ENCODE measurements around the gene ARFGEF3. TPM values are rescaled to one million over a fixed set of nuclear protein-coding genes. Genes with fewer than 3 reads are reported as not detected.

ARFGEF3 gene
- total and polyA plus RNA-seq, 2 donors: 0.19 to 0.21 TPM

GRCh38 chr6:138240476-138241245 lies 78.9 kb downstream of the ARFGEF3 start:
- Histone ChIP-seq H3K9me3 (ENCODE audit: control insufficient read depth in 2 of 2, insufficient read depth in 1 of 2, low read length in 1 of 2) (no peaks in the 10 kb centered on the region), H3K36me3 (ENCODE audit: control insufficient read depth in 2 of 2, insufficient read depth in 2 of 2, low read length in 1 of 2) (no peaks in the 10 kb centered on the region), H3K4me1 (ENCODE audit: control insufficient read depth in 2 of 2, insufficient read depth in 2 of 2, low read length in 2 of 2) (no peaks in the 10 kb centered on the region), H3K27ac (ENCODE audit: low read depth in 1 of 2, low read length in 1 of 2) (no peak overlapping the region), H3K4me3 (ENCODE audit: low read length in 2 of 2) (no peak overlapping the region), H3K27me3 (ENCODE audit: control insufficient read depth in 2 of 2, insufficient read depth in 1 of 2, low read length in 1 of 2) (no peaks in the 10 kb centered on the region)
- WGBS: 94% methylated on average over 13 of the region's 13 CpGs
- no peak for DNase-seq (ENCODE audit: low read depth in 6 of 9, low spot score in 9 of 9)

GRCh38 chr6:138241381-138241780 lies 79.6 kb downstream of the ARFGEF3 start:
- no peak overlapping the region for H3K27ac ChIP-seq (ENCODE audit: low read depth in 1 of 2, low read length in 1 of 2)

GRCh38 chr6:138241934-138242333 lies 80.2 kb downstream of the ARFGEF3 start:
- Histone ChIP-seq H3K27ac (ENCODE audit: low read depth in 1 of 2, low read length in 1 of 2) (no peak overlapping the region), H3K27me3 (ENCODE audit: control insufficient read depth in 2 of 2, insufficient read depth in 1 of 2, low read length in 1 of 2) (peaks cover 0 to under 1% of the 10 kb centered on the region in 2 donors), H3K4me1 (ENCODE audit: control insufficient read depth in 2 of 2, insufficient read depth in 2 of 2, low read length in 2 of 2) (no peaks in the 10 kb centered on the region), H3K4me3 (ENCODE audit: low read length in 2 of 2) (no peak overlapping the region), H3K36me3 (ENCODE audit: control insufficient read depth in 2 of 2, insufficient read depth in 2 of 2, low read length in 1 of 2) (no peaks in the 10 kb centered on the region), H3K9me3 (ENCODE audit: control insufficient read depth in 2 of 2, insufficient read depth in 1 of 2, low read length in 1 of 2) (no peaks in the 10 kb centered on the region)
- no peak for DNase-seq (ENCODE audit: low read depth in 6 of 9, low spot score in 9 of 9)
- WGBS: 97% methylated on average over 6 of the region's 6 CpGs

More at GRCh38 chr6:138241381-138241780, 79.6 kb downstream of the ARFGEF3 start:
- Histone ChIP-seq H3K4me1 (ENCODE audit: control insufficient read depth in 2 of 2, insufficient read depth in 2 of 2, low read length in 2 of 2) (no peaks in the 10 kb centered on the region), H3K36me3 (ENCODE audit: control insufficient read depth in 2 of 2, insufficient read depth in 2 of 2, low read length in 1 of 2) (no peaks in the 10 kb centered on the region), H3K9me3 (ENCODE audit: control insufficient read depth in 2 of 2, insufficient read depth in 1 of 2, low read length in 1 of 2) (no peaks in the 10 kb centered on the region), H3K27me3 (ENCODE audit: control insufficient read depth in 2 of 2, insufficient read depth in 1 of 2, low read length in 1 of 2) (no peaks in the 10 kb centered on the region), H3K4me3 (ENCODE audit: low read length in 2 of 2) (no peak overlapping the region)
- DNase-seq (ENCODE audit: low read depth in 6 of 9, low spot score in 9 of 9): no peak
- 96% methylated on average over 3 of the region's 3 CpGs for WGBS

DNA sequence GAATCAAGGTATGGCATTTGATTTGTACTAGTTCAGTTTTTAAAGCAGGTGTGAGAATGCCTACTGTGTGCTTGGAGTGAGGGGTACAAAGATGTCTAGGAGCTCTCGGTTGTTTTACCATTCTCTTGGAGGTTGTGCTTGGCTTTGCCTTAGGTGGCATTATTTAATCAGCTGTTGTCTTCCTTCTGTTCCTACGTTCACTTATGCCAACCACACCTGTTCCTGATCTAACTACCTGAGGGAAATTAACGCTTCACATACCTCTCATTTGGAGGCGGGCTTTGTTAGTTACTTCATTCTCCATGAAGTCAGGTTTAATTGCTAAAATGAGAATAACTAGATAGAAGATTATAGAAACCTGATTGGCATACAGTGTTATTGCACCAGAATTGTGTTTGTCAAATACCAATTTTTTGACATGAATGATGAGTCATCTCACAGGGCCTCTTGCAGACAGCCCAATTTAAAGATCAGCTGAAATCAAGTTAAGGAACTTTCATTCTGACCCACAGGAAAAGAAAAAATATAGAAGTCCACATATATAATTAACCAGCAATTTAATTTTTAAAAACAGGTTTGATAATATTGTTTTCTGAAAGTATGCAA lies 81.4 kb downstream of the ARFGEF3 start:
- DNase-seq (ENCODE audit: low read depth in 6 of 9, low spot score in 9 of 9): no peak
- Histone ChIP-seq H3K27me3 (ENCODE audit: control insufficient read depth in 2 of 2, insufficient read depth in 1 of 2, low read length in 1 of 2) (peaks cover 0 to 3% of the 10 kb centered on the region in 2 donors), H3K9me3 (ENCODE audit: control insufficient read depth in 2 of 2, insufficient read depth in 1 of 2, low read length in 1 of 2) (no peaks in the 10 kb centered on the region), H3K4me3 (ENCODE audit: low read length in 2 of 2) (no peak overlapping the region), H3K36me3 (ENCODE audit: control insufficient read depth in 2 of 2, insufficient read depth in 2 of 2, low read length in 1 of 2) (no peaks in the 10 kb centered on the region), H3K4me1 (ENCODE audit: control insufficient read depth in 2 of 2, insufficient read depth in 2 of 2, low read length in 2 of 2) (no peaks in the 10 kb centered on the region), H3K27ac (ENCODE audit: low read depth in 1 of 2, low read length in 1 of 2) (no peak overlapping the region)
- 96% methylated on average over 4 of the region's 4 CpGs for WGBS

GRCh38 chr6:138245751-138246150 lies 84.0 kb downstream of the ARFGEF3 start:
- DNase-seq (ENCODE audit: low read depth in 6 of 9, low spot score in 9 of 9): no peak
- Histone ChIP-seq H3K27ac (ENCODE audit: low read depth in 1 of 2, low read length in 1 of 2) (no peak overlapping the region), H3K4me1 (ENCODE audit: control insufficient read depth in 2 of 2, insufficient read depth in 2 of 2, low read length in 2 of 2) (no peaks in the 10 kb centered on the region), H3K27me3 (ENCODE audit: control insufficient read depth in 2 of 2, insufficient read depth in 1 of 2, low read length in 1 of 2) (peaks cover 0 to 3% of the 10 kb centered on the region in 2 donors), H3K9me3 (ENCODE audit: control insufficient read depth in 2 of 2, insufficient read depth in 1 of 2, low read length in 1 of 2) (no peaks in the 10 kb centered on the region), H3K4me3 (ENCODE audit: low read length in 2 of 2) (no peak overlapping the region), H3K36me3 (ENCODE audit: control insufficient read depth in 2 of 2, insufficient read depth in 2 of 2, low read length in 1 of 2) (no peaks in the 10 kb centered on the region)
- 98% methylated on average over 3 of the region's 3 CpGs for WGBS

- Histone ChIP-seq H3K4me3 (ENCODE audit: low read length in 2 of 2) (no peak overlapping the region), H3K4me1 (ENCODE audit: control insufficient read depth in 2 of 2, insufficient read depth in 2 of 2, low read length in 2 of 2) (no peaks in the 10 kb centered on the region), H3K27me3 (ENCODE audit: control insufficient read depth in 2 of 2, insufficient read depth in 1 of 2, low read length in 1 of 2) (peaks cover 0 to 3% of the 10 kb centered on the region in 2 donors), H3K9me3 (ENCODE audit: control insufficient read depth in 2 of 2, insufficient read depth in 1 of 2, low read length in 1 of 2) (no peaks in the 10 kb centered on the region), H3K36me3 (ENCODE audit: control insufficient read depth in 2 of 2, insufficient read depth in 2 of 2, low read length in 1 of 2) (no peaks in the 10 kb centered on the region), H3K27ac (ENCODE audit: low read depth in 1 of 2, low read length in 1 of 2) (no peak overlapping the region)
- 96% methylated on average over 3 of the region's 3 CpGs for WGBS
- no peak for DNase-seq (ENCODE audit: low read depth in 6 of 9, low spot score in 9 of 9)
These were observed 85.1 kb downstream of the ARFGEF3 start for GRCh38 chr6:138246650-138247440.

DNA sequence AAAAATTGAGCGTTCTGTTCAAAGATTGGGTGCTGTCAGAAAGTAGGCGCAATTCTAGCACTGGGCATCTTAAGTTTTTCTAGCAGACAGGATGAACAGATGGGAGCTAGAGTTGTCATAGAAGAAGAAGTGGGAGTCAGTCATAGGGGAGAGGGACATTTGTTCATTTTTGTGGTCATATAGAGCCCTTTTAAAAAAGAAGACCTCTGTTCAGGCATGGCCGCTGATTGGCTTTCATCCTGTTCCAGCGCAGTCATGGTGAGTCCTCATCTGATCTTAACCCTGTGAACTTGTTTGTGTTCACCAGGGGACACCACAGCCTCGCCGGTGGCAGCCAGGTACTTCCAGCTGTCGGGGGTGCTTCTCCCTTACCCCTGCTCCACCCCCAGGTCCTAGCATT lies 86.3 kb downstream of the ARFGEF3 start:
- no peak for DNase-seq (ENCODE audit: low read depth in 6 of 9, low spot score in 9 of 9)
- no peak overlapping the region for H3K4me3 ChIP-seq (ENCODE audit: low read length in 2 of 2)
- H3K36me3 ChIP-seq (ENCODE audit: control insufficient read depth in 2 of 2, insufficient read depth in 2 of 2, low read length in 1 of 2): no peaks in the 10 kb centered on the region
- no peak overlapping the region for H3K27ac ChIP-seq (ENCODE audit: low read depth in 1 of 2, low read length in 1 of 2)
- no peaks in the 10 kb centered on the region for H3K4me1 ChIP-seq (ENCODE audit: control insufficient read depth in 2 of 2, insufficient read depth in 2 of 2, low read length in 2 of 2)
- peaks cover 0 to 3% of the 10 kb centered on the region in 2 donors for H3K27me3 ChIP-seq (ENCODE audit: control insufficient read depth in 2 of 2, insufficient read depth in 1 of 2, low read length in 1 of 2)
- no peaks in the 10 kb centered on the region for H3K9me3 ChIP-seq (ENCODE audit: control insufficient read depth in 2 of 2, insufficient read depth in 1 of 2, low read length in 1 of 2)
- WGBS: 93% methylated on average over 7 of the region's 7 CpGs

DNA sequence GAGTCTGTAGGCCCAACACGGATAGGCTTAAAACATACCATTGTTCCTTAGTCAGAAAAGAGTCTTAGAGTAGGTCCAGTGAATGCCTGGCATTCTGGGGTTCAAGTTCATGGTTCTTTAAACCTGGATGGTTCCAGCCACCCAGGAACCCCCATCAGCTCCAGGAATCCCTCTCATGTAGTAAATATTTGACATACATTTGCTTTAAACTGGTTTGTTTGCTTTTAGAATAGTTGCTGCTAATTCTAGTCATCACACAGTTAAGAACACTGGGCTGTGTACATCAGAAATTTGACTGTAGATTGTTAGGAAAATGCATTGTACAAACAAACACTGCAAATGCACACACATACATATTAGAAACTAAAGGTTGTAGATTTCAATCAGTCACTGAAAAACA lies 87.1 kb downstream of the ARFGEF3 start:
- Histone ChIP-seq H3K9me3 (ENCODE audit: control insufficient read depth in 2 of 2, insufficient read depth in 1 of 2, low read length in 1 of 2) (no peaks in the 10 kb centered on the region), H3K4me3 (ENCODE audit: low read length in 2 of 2) (no peak overlapping the region), H3K36me3 (ENCODE audit: control insufficient read depth in 2 of 2, insufficient read depth in 2 of 2, low read length in 1 of 2) (no peaks in the 10 kb centered on the region), H3K4me1 (ENCODE audit: control insufficient read depth in 2 of 2, insufficient read depth in 2 of 2, low read length in 2 of 2) (no peaks in the 10 kb centered on the region), H3K27ac (ENCODE audit: low read depth in 1 of 2, low read length in 1 of 2) (no peak overlapping the region), H3K27me3 (ENCODE audit: control insufficient read depth in 2 of 2, insufficient read depth in 1 of 2, low read length in 1 of 2) (peaks cover 0 to 3% of the 10 kb centered on the region in 2 donors)
- no peak for DNase-seq (ENCODE audit: low read depth in 6 of 9, low spot score in 9 of 9)
- 95% methylated on average over 1 of the region's 1 CpG for WGBS

DNA sequence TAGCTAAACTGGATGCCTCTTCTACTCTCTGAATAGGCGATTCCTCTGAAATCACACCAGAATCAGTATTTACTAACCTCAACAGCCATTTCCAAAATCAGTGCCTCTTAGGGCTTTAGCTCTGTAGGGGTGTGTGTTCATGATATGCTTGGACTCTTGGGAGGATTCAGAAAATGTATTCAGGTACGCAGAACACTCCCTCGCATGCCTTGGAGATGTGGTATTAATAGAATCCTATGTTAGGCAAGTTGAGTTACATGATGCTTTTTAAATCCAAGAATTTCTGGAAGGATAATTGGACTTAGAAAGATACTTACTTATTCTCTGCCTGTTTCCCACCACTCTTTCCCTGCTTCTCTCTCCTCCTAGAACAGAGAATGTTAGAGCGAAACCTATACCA lies 88.3 kb downstream of the ARFGEF3 start:
- H3K36me3 ChIP-seq (ENCODE audit: control insufficient read depth in 2 of 2, insufficient read depth in 2 of 2, low read length in 1 of 2): no peaks in the 10 kb centered on the region
- no peak overlapping the region for H3K27ac ChIP-seq (ENCODE audit: low read depth in 1 of 2, low read length in 1 of 2)
- no peak overlapping the region for H3K4me3 ChIP-seq (ENCODE audit: low read length in 2 of 2)
- H3K9me3 ChIP-seq (ENCODE audit: control insufficient read depth in 2 of 2, insufficient read depth in 1 of 2, low read length in 1 of 2): no peaks in the 10 kb centered on the region
- peaks cover 0 to 3% of the 10 kb centered on the region in 2 donors for H3K27me3 ChIP-seq (ENCODE audit: control insufficient read depth in 2 of 2, insufficient read depth in 1 of 2, low read length in 1 of 2)
- H3K4me1 ChIP-seq (ENCODE audit: control insufficient read depth in 2 of 2, insufficient read depth in 2 of 2, low read length in 2 of 2): no peaks in the 10 kb centered on the region
- WGBS: 96% methylated on average over 4 of the region's 4 CpGs
- DNase-seq (ENCODE audit: low read depth in 6 of 9, low spot score in 9 of 9): no peak
